Right atrium auricular region (tissue), 2 donors: ENCODE results near the gene SSUH2. TPM values are rescaled to one million over a fixed set of nuclear protein-coding genes. Genes with fewer than 3 reads are reported as not detected.
A peak's percentile ranks its signal among the peaks of the same experiment; 100 is the strongest.

ENCODE experiments used
- DNase-seq: peaks from one replicate; pipeline ENCODE4 v3.0.0-alpha.2; 2019; ENCODE audit warnings: low spot score
- H3K27ac ChIP-seq, 2 donors: fragments of 200-600 bp; sonication (generic); 1 replicate in 1 of 2; 2 replicates in 1 of 2; pipeline ENCODE4 v1.5.1; 2016 to 2019
- H3K27me3 ChIP-seq, 2 donors: fragments of 200-600 bp; sonication (generic); one replicate each; pipeline versions ENCODE4 v1.5.1 to v1.6.0; 2017 to 2019
- H3K36me3 ChIP-seq: fragments of 200-600 bp; sonication (generic); one replicate; pipeline ENCODE4 v1.5.1; 2016
- H3K4me1 ChIP-seq, 2 donors: fragments of 200-600 bp; sonication (generic); one replicate each; pipeline versions ENCODE4 v1.5.1 to v1.6.0; 2017 to 2019
- H3K4me3 ChIP-seq, 2 donors: fragments of 200-600 bp; sonication (generic); 1 replicate in 1 of 2; 2 replicates in 1 of 2; pipeline ENCODE4 v1.5.1; 2017 to 2019; ENCODE audit warnings: mild to moderate bottlenecking in 1 of 2, moderate library complexity in 1 of 2
- H3K9me3 ChIP-seq, 2 donors: fragments of 200-600 bp; sonication (generic); one replicate each; pipeline ENCODE4 v1.5.1; 2019
- CTCF ChIP-seq, 2 donors: fragments of 200-600 bp; sonication (generic); IDR thresholded peaks; one replicate each; pipeline ENCODE4 v1.5.1; 2019; ENCODE audit warnings: antibody characterized with exemption in 2 of 2
- total RNA-seq, 2 donors: library from RNA; depleted of rRNA; stranded (reverse); fragments of >200 nt; gene quantifications; one replicate each; pipeline ENCODE4 v1.1.0, GENCODE V29; 2016

The SSUH2 gene
- total RNA-seq, 2 donors from 2014 or later: 0.59 to 0.82 TPM

GRCh38 chr3:8608041-8608790, 36.4 kb downstream of the SSUH2 start:
- Histone ChIP-seq H3K27ac (no peak overlapping the region), H3K36me3 (no peaks in the 10 kb centered on the region), H3K27me3 (no peaks in the 10 kb centered on the region), H3K9me3 (no peaks in the 10 kb centered on the region), H3K4me3 (no peak overlapping the region), H3K4me1 (peaks cover 0 to 19% of the 10 kb centered on the region in 2 donors)
- DNase-seq: no peak
- no peak for TF ChIP-seq CTCF (IDR thresholded peaks at IDR 0.05)

- Histone ChIP-seq H3K27ac (no peak overlapping the region), H3K27me3 (no peaks in the 10 kb centered on the region), H3K4me3 (no peak overlapping the region), H3K36me3 (no peaks in the 10 kb centered on the region), H3K9me3 (no peaks in the 10 kb centered on the region), H3K4me1 (peaks cover 0 to 24% of the 10 kb centered on the region in 2 donors)
- peak; percentile 58 to 89 for TF ChIP-seq CTCF (IDR thresholded peaks at IDR 0.05)
- DNase-seq: peak; percentile 91
Measured at GRCh38 chr3:8607234-8608040, 37.2 kb downstream of the SSUH2 start.

DNA sequence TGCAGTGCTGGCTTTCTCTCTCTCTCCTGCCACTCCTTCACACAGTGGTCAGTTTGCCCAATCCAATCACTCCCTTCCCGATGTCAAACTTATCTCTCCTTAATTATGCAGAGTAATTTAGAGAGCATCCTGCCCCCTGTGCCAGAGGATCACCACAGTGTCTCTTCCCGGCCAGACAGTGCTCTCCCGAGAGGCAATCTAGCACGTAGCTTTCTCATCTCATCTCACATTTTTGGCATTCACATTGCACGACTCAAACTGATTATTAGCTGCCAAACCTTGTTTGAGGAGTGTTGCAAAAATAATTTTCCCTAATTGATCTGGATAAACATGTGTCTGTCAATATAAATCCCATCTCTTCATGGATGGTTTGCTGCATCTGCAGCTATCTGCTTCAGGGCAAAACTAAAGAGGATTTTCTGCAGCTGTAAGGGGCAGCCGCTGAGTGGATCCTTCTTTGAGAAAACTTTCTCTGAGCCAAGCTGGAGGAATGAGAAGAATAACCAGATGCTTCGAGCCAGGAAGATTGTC, 37.8 kb downstream of the SSUH2 start:
- no peaks in the 10 kb centered on the region for H3K27me3 ChIP-seq
- H3K9me3 ChIP-seq: no peaks in the 10 kb centered on the region
- no peak for DNase-seq
- TF ChIP-seq CTCF (IDR thresholded peaks at IDR 0.05): no peak
- no peaks in the 10 kb centered on the region for H3K36me3 ChIP-seq
- H3K4me1 ChIP-seq: peaks cover 0 to 24% of the 10 kb centered on the region in 2 donors
- H3K4me3 ChIP-seq: no peak overlapping the region
- H3K27ac ChIP-seq: no peak overlapping the region

DNA sequence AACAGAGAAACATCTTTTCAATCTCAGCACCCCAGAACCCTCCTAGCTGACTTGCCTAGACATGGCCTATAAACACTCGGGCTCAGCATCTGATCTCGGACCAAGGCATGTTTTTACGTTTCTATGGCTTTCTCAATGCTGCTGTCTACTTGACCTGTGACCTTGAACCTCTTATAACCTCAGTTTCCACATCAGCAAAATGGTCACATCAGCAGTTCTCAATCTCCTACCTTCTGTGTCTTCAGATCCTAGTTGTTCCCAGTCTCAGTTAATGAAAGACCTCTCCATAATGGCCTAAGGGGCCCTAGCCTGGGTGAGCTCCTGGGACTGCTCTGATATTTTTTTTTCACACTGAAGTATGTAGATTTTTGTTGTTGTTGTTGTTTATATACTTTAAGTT, 39.6 kb downstream of the SSUH2 start:
- no peak for TF ChIP-seq CTCF (IDR thresholded peaks at IDR 0.05)
- H3K9me3 ChIP-seq: no peaks in the 10 kb centered on the region
- H3K36me3 ChIP-seq: no peaks in the 10 kb centered on the region
- no peak for DNase-seq
- no peak overlapping the region for H3K27ac ChIP-seq
- no peaks in the 10 kb centered on the region for H3K27me3 ChIP-seq
- no peak overlapping the region for H3K4me3 ChIP-seq
- H3K4me1 ChIP-seq: peaks cover 0 to 24% of the 10 kb centered on the region in 2 donors

DNA sequence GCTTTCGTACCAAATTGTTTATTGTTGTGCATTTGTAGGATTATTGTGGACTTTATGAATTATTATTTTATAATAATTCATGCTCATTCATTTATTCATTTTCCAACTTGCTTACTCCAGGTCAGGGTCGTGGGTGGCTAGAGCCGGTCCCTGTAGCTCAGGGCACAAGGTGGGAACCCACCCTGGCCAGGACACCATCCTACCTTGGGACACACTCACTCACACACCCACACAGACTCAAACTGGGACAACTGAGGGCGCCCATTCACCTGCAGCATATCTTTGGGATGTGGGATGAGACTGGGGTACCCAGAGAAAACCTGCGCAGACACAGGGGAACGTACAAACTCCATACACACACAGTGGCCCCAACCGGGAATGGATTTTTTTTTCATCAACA, 40.6 kb downstream of the SSUH2 start:
- no peak overlapping the region for H3K27ac ChIP-seq
- no peaks in the 10 kb centered on the region for H3K27me3 ChIP-seq
- DNase-seq: peak; percentile 34
- H3K4me1 ChIP-seq: peaks cover 0 to 24% of the 10 kb centered on the region in 2 donors
- no peaks in the 10 kb centered on the region for H3K36me3 ChIP-seq
- no peaks in the 10 kb centered on the region for H3K9me3 ChIP-seq
- no peak for TF ChIP-seq CTCF (IDR thresholded peaks at IDR 0.05)
- H3K4me3 ChIP-seq: no peak overlapping the region
